ENCODE data around the gene IRS1.

DNA sequence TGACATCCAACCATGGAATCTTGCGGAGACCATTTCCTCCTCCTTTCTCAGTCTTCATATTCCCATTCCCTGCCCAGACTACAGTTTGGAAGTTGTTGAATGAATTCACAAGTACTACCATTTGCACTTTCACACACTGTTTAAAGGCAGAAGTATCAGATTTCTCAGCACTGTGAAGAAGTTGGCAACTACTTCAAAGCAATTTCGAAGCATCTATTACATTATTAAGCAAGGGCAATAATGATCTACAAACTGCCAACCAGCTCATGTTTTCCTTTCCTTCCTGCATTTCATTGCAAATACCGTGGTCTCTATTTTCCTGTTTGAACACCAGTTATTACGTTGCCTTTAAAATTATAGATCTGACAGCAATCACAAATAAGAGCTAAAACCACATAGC is 105.5 kb downstream of the IRS1 start:
- no peak for TF ChIP-seq EZH2 (IDR thresholded peaks at IDR 0.05; ENCODE audit: low read length)
- TF ChIP-seq, protein P1, sequence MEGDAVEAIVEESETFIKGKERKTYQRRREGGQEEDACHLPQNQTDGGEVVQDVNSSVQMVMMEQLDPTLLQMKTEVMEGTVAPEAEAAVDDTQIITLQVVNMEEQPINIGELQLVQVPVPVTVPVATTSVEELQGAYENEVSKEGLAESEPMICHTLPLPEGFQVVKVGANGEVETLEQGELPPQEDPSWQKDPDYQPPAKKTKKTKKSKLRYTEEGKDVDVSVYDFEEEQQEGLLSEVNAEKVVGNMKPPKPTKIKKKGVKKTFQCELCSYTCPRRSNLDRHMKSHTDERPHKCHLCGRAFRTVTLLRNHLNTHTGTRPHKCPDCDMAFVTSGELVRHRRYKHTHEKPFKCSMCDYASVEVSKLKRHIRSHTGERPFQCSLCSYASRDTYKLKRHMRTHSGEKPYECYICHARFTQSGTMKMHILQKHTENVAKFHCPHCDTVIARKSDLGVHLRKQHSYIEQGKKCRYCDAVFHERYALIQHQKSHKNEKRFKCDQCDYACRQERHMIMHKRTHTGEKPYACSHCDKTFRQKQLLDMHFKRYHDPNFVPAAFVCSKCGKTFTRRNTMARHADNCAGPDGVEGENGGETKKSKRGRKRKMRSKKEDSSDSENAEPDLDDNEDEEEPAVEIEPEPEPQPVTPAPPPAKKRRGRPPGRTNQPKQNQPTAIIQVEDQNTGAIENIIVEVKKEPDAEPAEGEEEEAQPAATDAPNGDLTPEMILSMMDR (optimal IDR thresholded peaks at IDR 0.05 in 1 of 3, IDR thresholded peaks at IDR 0.05 in 1 of 3, conservative IDR thresholded peaks at IDR 0.05 in 1 of 3; ENCODE audit: extremely low read depth in 1 of 3, insufficient read depth in 2 of 3, low read length in 3 of 3) = no peak

All from keratinocyte (primary cell).